OCI-LY7 (cell line): Measurements from ENCODE around the gene BMP3. TPM values are rescaled to one million over a fixed set of nuclear protein-coding genes. Genes with fewer than 3 reads are reported as not detected.

Source experiments
- Bru-seq: library from RNA; stranded (reverse); fragments of 400-500 nt; gene quantifications from one replicate; lab custom pipeline; 2021; lab: Mats Ljungman, UMichigan
- BruChase-seq, 2 experiments: library from RNA; stranded (reverse); fragments of 400-500 nt; gene quantifications; one replicate each; lab custom pipeline; 2021; lab: Mats Ljungman, UMichigan
- BruUV-seq: library from RNA; stranded (reverse); fragments of 400-500 nt; replicated peaks from 2 replicates; lab custom pipeline; 2021; lab: Mats Ljungman, UMichigan
- CTCF ChIA-PET: fragments of 300-600 bp; sonication (Branson Sonifier 250); formaldehyde crosslinking; loops from one replicate; lab custom pipeline; 2022; ENCODE audit warnings: antibody characterized with exemption; ENCODE audit not compliant: unreplicated experiment; lab: Charles Lee
- POLR2A ChIA-PET: fragments of 300-600 bp; sonication (Branson Sonifier 250); formaldehyde crosslinking; loops from one replicate; lab custom pipeline; 2022; ENCODE audit warnings: antibody characterized with exemption; lab: Charles Lee
- DNase-seq: peaks from one replicate; pipeline ENCODE4 v3.0.0-alpha.2; 2015; ENCODE audit warnings: low spot score
- H2AFZ ChIP-seq: fragments of 200-600 bp; sonication (generic), shearing (Covaris generic); 2 replicates; pipeline ENCODE4 v1.6.1; 2014; ENCODE audit warnings: mild to moderate bottlenecking, antibody characterized with exemption, low read length, moderate library complexity
- H3K27ac ChIP-seq: fragments of 200-600 bp; sonication (generic); 2 replicates; pipeline ENCODE4 v1.5.1; 2014; ENCODE audit warnings: mixed run types, low read depth, mild to moderate bottlenecking, moderate library complexity, low read length, inconsistent platforms; ENCODE audit not compliant: poor library complexity, severe bottlenecking
- H3K36me3 ChIP-seq: fragments of 200-600 bp; sonication (generic); 2 replicates; pipeline ENCODE4 v1.6.1; 2014; ENCODE audit warnings: mild to moderate bottlenecking, antibody characterized with exemption, low read length, moderate library complexity, mixed read lengths; ENCODE audit not compliant: insufficient read depth
- H3K4me1 ChIP-seq: fragments of 200-600 bp; sonication (generic); 2 replicates; pipeline ENCODE4 v1.5.1; 2014; ENCODE audit warnings: mild to moderate bottlenecking, low read length; ENCODE audit not compliant: insufficient read depth, poor library complexity, severe bottlenecking
- H3K4me2 ChIP-seq: fragments of 200-600 bp; sonication (generic); 2 replicates; pipeline ENCODE4 v1.6.1; 2014; ENCODE audit warnings: mild to moderate bottlenecking, low read length
- H3K4me3 ChIP-seq: fragments of 200-600 bp; sonication (generic); 2 replicates; pipeline ENCODE4 v1.5.1; 2014; ENCODE audit warnings: mild to moderate bottlenecking, low read depth, low read length; ENCODE audit not compliant: poor library complexity, severe bottlenecking
- H3K79me2 ChIP-seq: fragments of 200-600 bp; sonication (generic); 2 replicates; pipeline ENCODE4 v1.6.1; 2016; ENCODE audit warnings: low read depth, mild to moderate bottlenecking, low read length, moderate library complexity, mixed read lengths; ENCODE audit not compliant: insufficient read depth
- H3K9me2 ChIP-seq: fragments of 200-600 bp; sonication (generic); 2 replicates; pipeline ENCODE4 v1.6.1; 2016; ENCODE audit warnings: mild to moderate bottlenecking, low read length, mixed read lengths; ENCODE audit not compliant: insufficient read depth
- H3K9me3 ChIP-seq: fragments of 200-600 bp; sonication (generic); 2 replicates; pipeline ENCODE4 v1.6.1; 2014; ENCODE audit warnings: mild to moderate bottlenecking, mixed run types, low read length, mixed read lengths
- H4K20me1 ChIP-seq: fragments of 200-600 bp; sonication (generic); 2 replicates; pipeline ENCODE4 v1.6.1; 2014; ENCODE audit warnings: mild to moderate bottlenecking, antibody characterized with exemption, low read length, moderate library complexity, mixed read lengths; ENCODE audit not compliant: insufficient read depth
- CTCF ChIP-seq: fragments of 200-600 bp; sonication (generic); conservative IDR thresholded peaks from 2 replicates; pipeline ENCODE4 v1.5.1; 2014; ENCODE audit warnings: mild to moderate bottlenecking, antibody characterized with exemption, low read length, moderate library complexity, mixed read lengths
- EZH2phosphoT487 ChIP-seq: fragments of 200-600 bp; sonication (generic); IDR thresholded peaks from 2 replicates; pipeline ENCODE4 v1.6.1; 2018; ENCODE audit warnings: low read depth, borderline replicate concordance, mild to moderate bottlenecking, mixed run types, antibody characterized with exemption, low read length, moderate library complexity, mixed read lengths
- intact Hi-C: fragments of 100-400 bp; cut with micrococcal nuclease; formaldehyde crosslinking; loops from one replicate; pipeline ENCODE4 v1.10.0; 2022; ENCODE audit not compliant: unreplicated experiment
- long read RNA-seq: library from polyadenylated mRNA; stranded (forward); transcript quantifications from one replicate; pipeline ENCODE4 v2.0.0, GENCODE V29; 2022
- total RNA-seq, 2 experiments: library from RNA; depleted of rRNA in 1 of 2; stranded (reverse); fragments of >200 nt in 1 of 2; shearing (Covaris generic) in 1 of 2; gene quantifications; 2 replicates each; pipeline ENCODE4 v1.2.3, GENCODE V29; 2014 to 2022

BMP3 gene
- 40.6 and 45.8 TPM in 2 replicates for total RNA-seq (2014; rRNA removed; shearing (Covaris generic))
- 55.0 and 55.9 TPM in 2 replicates for total RNA-seq (2022)
- percentile 99 among the genes with signal in this experiment for Bru-seq, nascent RNA
- BruChase-seq, experiment 1, labeled RNA remaining after a 6-hour chase, result percentile 84 among the genes with signal in this experiment
- BruChase-seq, experiment 2, labeled RNA remaining after a 2-hour chase, result percentile 99 among the genes with signal in this experiment
- long read RNA-seq, full-length matches to known transcripts, result 33 of 81 reads
- long read RNA-seq, partial matches to known transcripts, result 16 of 81 reads
- long read RNA-seq, other reads (novel, unspliced or antisense), result 32 of 81 reads

- Histone ChIP-seq H3K27ac (peak within 1 kb of the TSS; percentile 92), H3K36me3 (peaks cover 57% of the 10 kb centered on the region), H3K9me2 (no peaks in the 10 kb centered on the region), H3K4me2 (peak within 1 kb of the TSS; percentile 97), H2AFZ (no peak within 1 kb of the TSS; the same call in 1 of the 2 replicates), H3K9me3 (no peaks in the 10 kb centered on the region), H3K79me2 (peaks cover 80% of the 10 kb centered on the region), H3K4me1 (peaks cover 55% of the 10 kb centered on the region), H4K20me1 (no peaks in the 10 kb centered on the region), H3K4me3 (peak within 1 kb of the TSS; percentile 79)
- POLR2A ChIA-PET, result interaction anchor here (0.5 to 16.6 kb wide), 29 partner anchors 9 to 1819 kb away, joined by 3 to 358 read pairs (median 5); no protein-coding TSS in a partner anchor
- TF ChIP-seq CTCF (no peak), EZH2phosphoT487 (no peak)
- peak; percentile 82 for DNase-seq
- CTCF ChIA-PET, result interaction anchor here (1.0 to 3.1 kb wide), 5 partner anchors 8 to 40 kb away, joined by 3 to 19 read pairs (median 4); no protein-coding TSS in a partner anchor
- TSS peak; percentile 40 for BruUV-seq
- intact Hi-C loops, result loop anchor here (1.0 kb wide), 1 partner anchor 27 kb away; no protein-coding TSS in a partner anchor
These were observed at the start of gene BMP3 for GRCh38 chr4:81030061-81030980. Gene BMP3, plus strand, starts transcription at chr4:81030708. Its CDS starts 577 bp downstream, at chr4:81031285.

GRCh38 chr4:80986011-80986410 is 44.5 kb upstream of the BMP3 start:
- H2AFZ ChIP-seq, result no peak overlapping the region
- BruUV-seq, result no TSS peak
- H3K79me2 ChIP-seq, result no peaks in the 10 kb centered on the region
- intact Hi-C loops, result no loop called here
- no peak overlapping the region for H3K4me3 ChIP-seq
- ChIA-PET POLR2A (interaction anchor here (0.7 to 8.6 kb wide), 6 partner anchors 45 to 195 kb away, joined by 3 to 98 read pairs (median 6); partner anchors contain the start of gene BMP3), CTCF (no interaction called here)
- peaks cover 32% of the 10 kb centered on the region for H3K36me3 ChIP-seq
- peaks cover 53% of the 10 kb centered on the region for H3K9me3 ChIP-seq
- H3K27ac ChIP-seq, result no peak overlapping the region
- no peak for DNase-seq
- no peak overlapping the region for H3K4me2 ChIP-seq
- H4K20me1 ChIP-seq, result no peaks in the 10 kb centered on the region
- H3K9me2 ChIP-seq, result no peaks in the 10 kb centered on the region
- H3K4me1 ChIP-seq, result peaks cover 18% of the 10 kb centered on the region
- TF ChIP-seq CTCF (no peak), EZH2phosphoT487 (no peak)
